OCI-LY1 (cell line): ENCODE results near the gene LMLN.

Experiments
- H2AFZ ChIP-seq: fragments of 200-600 bp; sonication (generic), shearing (Covaris generic); 2 replicates; pipeline ENCODE4 v1.6.0; 2014; ENCODE audit warnings: antibody characterized with exemption, mild to moderate bottlenecking, low read length
- H3F3A ChIP-seq: fragments of 200-600 bp; sonication (generic), shearing (Covaris generic); 2 replicates; pipeline ENCODE4 v1.6.0; 2014; ENCODE audit warnings: mild to moderate bottlenecking, antibody characterized with exemption, low read length, moderate library complexity; ENCODE audit not compliant: insufficient read depth
- H3K27ac ChIP-seq: fragments of 200-600 bp; sonication (generic); 2 replicates; pipeline ENCODE4 v1.5.1; 2014; ENCODE audit warnings: low read length, mixed run types, mild to moderate bottlenecking, low read depth; ENCODE audit not compliant: poor library complexity, severe bottlenecking
- H3K27me3 ChIP-seq: fragments of 200-600 bp; sonication (generic); 2 replicates; pipeline ENCODE4 v1.6.0; 2014; ENCODE audit warnings: antibody characterized with exemption, mild to moderate bottlenecking, low read length, moderate library complexity; ENCODE audit not compliant: insufficient read depth
- H3K36me3 ChIP-seq: fragments of 200-600 bp; sonication (generic); 2 replicates; pipeline ENCODE4 v1.6.1; 2014; ENCODE audit warnings: mild to moderate bottlenecking, antibody characterized with exemption, low read length, moderate library complexity, mixed read lengths; ENCODE audit not compliant: insufficient read depth
- H3K4me1 ChIP-seq: fragments of 200-600 bp; sonication (generic); 2 replicates; pipeline ENCODE4 v1.5.1; 2014; ENCODE audit warnings: mild to moderate bottlenecking, low read length, moderate library complexity; ENCODE audit not compliant: insufficient read depth, severe bottlenecking
- H3K4me2 ChIP-seq: fragments of 200-600 bp; sonication (generic), shearing (Covaris generic); 2 replicates; pipeline ENCODE4 v1.6.1; 2014; ENCODE audit warnings: low read length
- H3K4me3 ChIP-seq: fragments of 200-600 bp; sonication (generic); 2 replicates; pipeline ENCODE4 v1.5.1; 2014; ENCODE audit warnings: low read length, low read depth, mild to moderate bottlenecking, mixed read lengths; ENCODE audit not compliant: poor library complexity, severe bottlenecking
- H3K79me2 ChIP-seq: fragments of 200-600 bp; shearing (Covaris generic); 2 replicates; pipeline ENCODE4 v1.6.1; 2016; ENCODE audit warnings: mixed run types, low read length, mixed read lengths; ENCODE audit not compliant: insufficient read depth
- H3K9ac ChIP-seq: fragments of 200-600 bp; sonication (generic), shearing (Covaris generic); 2 replicates; pipeline ENCODE4 v1.6.1; 2014; ENCODE audit warnings: mild to moderate bottlenecking, low read length, mixed read lengths
- H3K9me2 ChIP-seq: fragments of 200-600 bp; sonication (generic), shearing (Covaris generic); 2 replicates; pipeline ENCODE4 v1.6.1; 2014; ENCODE audit warnings: low read depth, mild to moderate bottlenecking, low read length, mixed read lengths
- H3K9me3 ChIP-seq: fragments of 200-600 bp; shearing (Covaris generic); 2 replicates; pipeline ENCODE4 v1.6.1; 2014; ENCODE audit warnings: low read length, mixed read lengths
- H4K20me1 ChIP-seq: fragments of 200-600 bp; sonication (generic), shearing (Covaris generic); 2 replicates; pipeline ENCODE4 v1.6.0; 2016; ENCODE audit warnings: mild to moderate bottlenecking, low read length; ENCODE audit not compliant: insufficient read depth
- EZH2 ChIP-seq: fragments of 200-600 bp; sonication (generic), shearing (Covaris generic); IDR thresholded peaks from 2 replicates; pipeline ENCODE4 v1.8.0; 2017; ENCODE audit warnings: borderline replicate concordance, mixed run types, mild to moderate bottlenecking, antibody characterized with exemption, low read length, moderate library complexity, mixed read lengths
- TF ChIP-seq, protein P1 (sequence below): fragments of 200-600 bp; sonication (generic), shearing (Covaris generic); IDR thresholded peaks from 2 replicates; pipeline ENCODE4 v1.5.1; 2017; ENCODE audit warnings: mild to moderate bottlenecking, antibody characterized with exemption, low read length, moderate library complexity, mixed read lengths

Gene LMLN

DNA sequence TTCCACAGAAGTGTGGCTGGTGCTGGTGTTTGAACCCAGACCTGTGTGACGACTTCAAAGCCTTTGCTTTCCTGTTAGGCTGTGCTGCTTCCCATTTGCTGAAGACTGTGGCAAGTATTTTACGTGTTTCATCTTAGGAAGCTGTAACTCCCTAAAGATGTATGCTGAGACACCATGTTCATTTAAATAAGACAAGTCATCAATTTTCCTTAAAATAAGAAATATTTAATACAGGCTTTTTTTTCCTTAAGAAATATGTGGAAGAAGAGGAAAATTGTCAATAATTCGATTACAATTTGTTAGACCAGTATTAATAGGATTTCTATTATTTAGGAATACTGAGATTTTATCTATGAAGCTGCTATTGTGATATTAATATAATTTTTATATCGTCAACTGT, 58.4 kb downstream of the LMLN start:
- Histone ChIP-seq H3K9ac (no peak overlapping the region), H3K4me2 (no peak overlapping the region), H3K27me3 (no peaks in the 10 kb centered on the region), H3K4me3 (no peak overlapping the region), H3K36me3 (no peaks in the 10 kb centered on the region), H3K79me2 (no peaks in the 10 kb centered on the region), H2AFZ (no peak overlapping the region), H3K4me1 (no peaks in the 10 kb centered on the region), H3K9me2 (no peaks in the 10 kb centered on the region), H3F3A (no peaks in the 10 kb centered on the region), H3K9me3 (no peaks in the 10 kb centered on the region), H3K27ac (no peak overlapping the region), H4K20me1 (no peaks in the 10 kb centered on the region)
- TF ChIP-seq EZH2: no peak
- TF ChIP-seq, protein P1, sequence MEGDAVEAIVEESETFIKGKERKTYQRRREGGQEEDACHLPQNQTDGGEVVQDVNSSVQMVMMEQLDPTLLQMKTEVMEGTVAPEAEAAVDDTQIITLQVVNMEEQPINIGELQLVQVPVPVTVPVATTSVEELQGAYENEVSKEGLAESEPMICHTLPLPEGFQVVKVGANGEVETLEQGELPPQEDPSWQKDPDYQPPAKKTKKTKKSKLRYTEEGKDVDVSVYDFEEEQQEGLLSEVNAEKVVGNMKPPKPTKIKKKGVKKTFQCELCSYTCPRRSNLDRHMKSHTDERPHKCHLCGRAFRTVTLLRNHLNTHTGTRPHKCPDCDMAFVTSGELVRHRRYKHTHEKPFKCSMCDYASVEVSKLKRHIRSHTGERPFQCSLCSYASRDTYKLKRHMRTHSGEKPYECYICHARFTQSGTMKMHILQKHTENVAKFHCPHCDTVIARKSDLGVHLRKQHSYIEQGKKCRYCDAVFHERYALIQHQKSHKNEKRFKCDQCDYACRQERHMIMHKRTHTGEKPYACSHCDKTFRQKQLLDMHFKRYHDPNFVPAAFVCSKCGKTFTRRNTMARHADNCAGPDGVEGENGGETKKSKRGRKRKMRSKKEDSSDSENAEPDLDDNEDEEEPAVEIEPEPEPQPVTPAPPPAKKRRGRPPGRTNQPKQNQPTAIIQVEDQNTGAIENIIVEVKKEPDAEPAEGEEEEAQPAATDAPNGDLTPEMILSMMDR: no peak

DNA sequence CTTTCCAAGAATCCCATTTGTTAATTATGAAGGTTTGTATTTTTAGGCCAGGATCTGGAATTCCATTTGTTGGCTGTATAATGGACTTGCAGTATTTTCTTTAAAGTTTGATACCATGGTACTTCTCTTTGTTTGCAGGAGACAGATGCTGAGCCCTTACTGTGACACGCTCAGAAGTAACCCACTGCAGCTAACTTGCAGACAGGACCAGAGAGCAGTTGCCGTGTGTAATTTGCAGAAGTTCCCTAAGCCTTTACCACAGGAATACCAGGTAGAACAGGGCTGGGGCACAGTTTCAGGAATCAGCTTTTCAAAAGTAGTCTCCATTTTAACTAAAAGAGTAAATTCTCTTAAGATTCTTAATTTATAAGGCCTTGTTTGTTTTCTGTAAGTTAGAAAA, 59.1 kb downstream of the LMLN start:
- Histone ChIP-seq H3F3A (no peaks in the 10 kb centered on the region), H3K9ac (no peak overlapping the region), H3K4me3 (no peak overlapping the region), H3K27me3 (no peaks in the 10 kb centered on the region), H2AFZ (no peak overlapping the region), H3K9me3 (no peaks in the 10 kb centered on the region), H3K27ac (no peak overlapping the region), H3K4me2 (no peak overlapping the region), H3K4me1 (no peaks in the 10 kb centered on the region), H3K79me2 (no peaks in the 10 kb centered on the region), H4K20me1 (no peaks in the 10 kb centered on the region), H3K9me2 (no peaks in the 10 kb centered on the region), H3K36me3 (no peaks in the 10 kb centered on the region)
- TF ChIP-seq, protein P1: no peak
- TF ChIP-seq EZH2: no peak

DNA sequence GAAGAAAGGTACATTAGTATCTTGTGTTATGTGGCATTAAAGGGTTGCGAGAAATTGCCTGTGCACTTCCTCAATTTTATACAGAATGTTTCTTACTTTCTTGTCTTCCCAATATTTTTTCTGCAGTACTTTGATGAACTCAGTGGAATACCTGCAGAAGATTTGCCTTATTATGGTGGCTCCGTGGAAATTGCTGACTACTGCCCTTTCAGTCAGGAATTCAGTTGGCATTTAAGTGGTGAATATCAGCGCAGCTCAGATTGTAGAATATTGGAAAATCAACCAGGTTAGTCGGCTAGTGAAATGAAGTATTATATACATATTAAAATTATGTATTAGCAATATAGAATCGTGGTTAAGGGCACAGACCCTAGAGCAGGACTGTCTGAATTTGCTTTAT, 61.3 kb downstream of the LMLN start:
- Histone ChIP-seq H3K4me3 (no peak overlapping the region), H3K9me3 (no peaks in the 10 kb centered on the region), H3K36me3 (no peaks in the 10 kb centered on the region), H4K20me1 (no peaks in the 10 kb centered on the region), H3K79me2 (no peaks in the 10 kb centered on the region), H3K4me2 (no peak overlapping the region), H3K9me2 (no peaks in the 10 kb centered on the region), H3K27ac (no peak overlapping the region), H3K4me1 (no peaks in the 10 kb centered on the region), H3K9ac (no peak overlapping the region), H2AFZ (no peak overlapping the region), H3K27me3 (no peaks in the 10 kb centered on the region), H3F3A (no peaks in the 10 kb centered on the region)
- TF ChIP-seq EZH2: no peak
- TF ChIP-seq, protein P1: no peak
